GM12878 (cell line): ENCODE measurements around the gene UBE3D.

Source experiments
- SMAD1 ChIP-seq: fragments of 450-650 bp; IDR thresholded peaks from 2 replicates; pipeline ENCODE4 v1.6.1; 2018; ENCODE audit warnings: mild to moderate bottlenecking, low read depth; ENCODE audit not compliant: partially characterized antibody
- TARDBP ChIP-seq: IDR thresholded peaks from 2 replicates; pipeline ENCODE4 v1.6.1; 2016; ENCODE audit warnings: borderline replicate concordance

- TF ChIP-seq SMAD1, result no peak
- no peak for TF ChIP-seq TARDBP
Measured at GRCh38 chr6:82869493-82869892, 196.1 kb downstream of the UBE3D start.
